ENCODE results near the gene OR2T12. TPM values are rescaled to one million over a fixed set of nuclear protein-coding genes. Genes with fewer than 3 reads are reported as not detected.
"Not testable (repeated sequence)": the region's sequence is repeated elsewhere in the genome, so short reads cannot be mapped to it uniquely, and the experiment has no call there.

Gene OR2T12
- not detected for total RNA-seq

GRCh38 chr1:248303324-248303723 is at the start of gene OR2T12:
OR2T12 (minus strand) TSS chr1:248303424; CDS start chr1:248295578, 7,846 bp downstream.
- no peak within 1 kb of the TSS for H3K4me3 Mint-ChIP-seq
- H3K36me3 Mint-ChIP-seq (ENCODE audit: low read depth), result no peaks in the 10 kb centered on the region
- CTCF ChIA-PET, result no interaction called here
- intact Hi-C loops (cut with micrococcal nuclease), result no loop called here
- H3K9me3 Mint-ChIP-seq, result peaks cover 3% of the 10 kb centered on the region
- H3K4me1 Mint-ChIP-seq (ENCODE audit: low read depth), result no peaks in the 10 kb centered on the region
- DNase-seq, result no peak
- peaks cover 2% of the 10 kb centered on the region for H3K27me3 Mint-ChIP-seq (ENCODE audit: low read depth)
- H3K27ac Mint-ChIP-seq, result no peak within 1 kb of the TSS

- Mint-ChIP-seq H3K27me3 (ENCODE audit: low read depth) (peaks cover 11% of the 10 kb centered on the region), H3K36me3 (ENCODE audit: low read depth) (no peaks in the 10 kb centered on the region), H3K4me1 (ENCODE audit: low read depth) (no peaks in the 10 kb centered on the region), H3K27ac (no peak within 1 kb of the TSS), H3K4me3 (no peak within 1 kb of the TSS), H3K9me3 (no peaks in the 10 kb centered on the region)
- CTCF ChIA-PET, result no interaction called here
- intact Hi-C loops (cut with micrococcal nuclease), result no loop called here
- DNase-seq, result no peak
Observed at GRCh38 chr1:248348475-248348874, 45.3 kb upstream of the OR2T12 start, which contains the start of gene OR14C36. OR14C36 (plus strand) TSS chr1:248348775; CDS start chr1:248348775, 0 bp downstream.

- no peaks in the 10 kb centered on the region for H3K9me3 Mint-ChIP-seq
- intact Hi-C loops (cut with micrococcal nuclease), result no loop called here
- H3K4me3 Mint-ChIP-seq, result no peak overlapping the region
- no peaks in the 10 kb centered on the region for H3K4me1 Mint-ChIP-seq (ENCODE audit: low read depth)
- CTCF ChIA-PET, result no interaction called here
- H3K36me3 Mint-ChIP-seq (ENCODE audit: low read depth), result no peaks in the 10 kb centered on the region
- DNase-seq, result no peak
- H3K27me3 Mint-ChIP-seq (ENCODE audit: low read depth), result peaks cover under 1% of the 10 kb centered on the region
- H3K27ac Mint-ChIP-seq, result no peak overlapping the region
Observed at GRCh38 chr1:248343451-248343850, 40.2 kb upstream of the OR2T12 start.

GRCh38 chr1:248324468-248324867 is 21.2 kb upstream of the OR2T12 start, which contains the start of gene OR2M7:
OR2M7 (minus strand) TSS chr1:248324568; CDS start chr1:248324568, 0 bp downstream.
- H3K9me3 Mint-ChIP-seq, result no peaks in the 10 kb centered on the region
- DNase-seq, result no peak
- intact Hi-C loops (cut with micrococcal nuclease), result no loop called here
- CTCF ChIA-PET, result no interaction called here
- H3K36me3 Mint-ChIP-seq (ENCODE audit: low read depth), result no peaks in the 10 kb centered on the region
- no peak within 1 kb of the TSS for H3K27ac Mint-ChIP-seq
- H3K27me3 Mint-ChIP-seq (ENCODE audit: low read depth), result peaks cover 10% of the 10 kb centered on the region
- no peaks in the 10 kb centered on the region for H3K4me1 Mint-ChIP-seq (ENCODE audit: low read depth)
- H3K4me3 Mint-ChIP-seq, result no peak within 1 kb of the TSS

- CTCF ChIA-PET, result no interaction called here
- H3K4me3 Mint-ChIP-seq, result no peak overlapping the region
- H3K9me3 Mint-ChIP-seq, result peaks cover 14% of the 10 kb centered on the region
- no peak for DNase-seq
- intact Hi-C loops (cut with micrococcal nuclease), result no loop called here
- H3K27me3 Mint-ChIP-seq (ENCODE audit: low read depth), result peaks cover 24% of the 10 kb centered on the region
- peaks cover 6% of the 10 kb centered on the region for H3K36me3 Mint-ChIP-seq (ENCODE audit: low read depth)
- H3K27ac Mint-ChIP-seq, result no peak overlapping the region
- no peaks in the 10 kb centered on the region for H3K4me1 Mint-ChIP-seq (ENCODE audit: low read depth)
Observed at GRCh38 chr1:248316796-248317195, 13.6 kb upstream of the OR2T12 start.

GRCh38 chr1:248306740-248307139 is 3.5 kb upstream of the OR2T12 start:
- H3K4me3 Mint-ChIP-seq; H3K9me3 Mint-ChIP-seq; CTCF ChIA-PET; intact Hi-C loops (cut with micrococcal nuclease); DNase-seq; H3K27ac Mint-ChIP-seq; H3K4me1 Mint-ChIP-seq (ENCODE audit: low read depth); H3K36me3 Mint-ChIP-seq (ENCODE audit: low read depth); H3K27me3 Mint-ChIP-seq (ENCODE audit: low read depth): not testable (repeated sequence)

- H3K27ac Mint-ChIP-seq, result no peak overlapping the region
- intact Hi-C loops (cut with micrococcal nuclease), result no loop called here
- CTCF ChIA-PET, result no interaction called here
- H3K9me3 Mint-ChIP-seq, result no peaks in the 10 kb centered on the region
- H3K27me3 Mint-ChIP-seq (ENCODE audit: low read depth), result peaks cover 2% of the 10 kb centered on the region
- H3K4me1 Mint-ChIP-seq (ENCODE audit: low read depth), result no peaks in the 10 kb centered on the region
- no peak for DNase-seq
- no peaks in the 10 kb centered on the region for H3K36me3 Mint-ChIP-seq (ENCODE audit: low read depth)
- H3K4me3 Mint-ChIP-seq, result no peak overlapping the region
Observed at GRCh38 chr1:248306103-248306502, 2.9 kb upstream of the OR2T12 start.

- DNase-seq; H3K27me3 Mint-ChIP-seq (ENCODE audit: low read depth); H3K9me3 Mint-ChIP-seq; H3K4me3 Mint-ChIP-seq; H3K36me3 Mint-ChIP-seq (ENCODE audit: low read depth); intact Hi-C loops (cut with micrococcal nuclease); H3K27ac Mint-ChIP-seq; CTCF ChIA-PET; H3K4me1 Mint-ChIP-seq (ENCODE audit: low read depth): not testable (repeated sequence)
Observed at GRCh38 chr1:248305672-248306071, 2.4 kb upstream of the OR2T12 start.

GRCh38 chr1:248288391-248288790 is 14.8 kb downstream of the OR2T12 start:
- Mint-ChIP-seq H3K4me3 (no peak overlapping the region), H3K27me3 (ENCODE audit: low read depth) (peaks cover 9% of the 10 kb centered on the region), H3K36me3 (ENCODE audit: low read depth) (no peaks in the 10 kb centered on the region), H3K4me1 (ENCODE audit: low read depth) (no peaks in the 10 kb centered on the region), H3K27ac (no peak overlapping the region), H3K9me3 (no peaks in the 10 kb centered on the region)
- CTCF ChIA-PET, result no interaction called here
- no peak for DNase-seq
- intact Hi-C loops (cut with micrococcal nuclease), result no loop called here

GRCh38 chr1:248277876-248278275 is 25.3 kb downstream of the OR2T12 start, which contains the start of gene OR2T33:
OR2T33 (minus strand) TSS chr1:248277976; CDS start chr1:248273814, 4,162 bp downstream.
- no peak within 1 kb of the TSS for H3K27ac Mint-ChIP-seq
- no peak for DNase-seq
- H3K4me1 Mint-ChIP-seq (ENCODE audit: low read depth), result no peaks in the 10 kb centered on the region
- H3K27me3 Mint-ChIP-seq (ENCODE audit: low read depth), result no peaks in the 10 kb centered on the region
- intact Hi-C loops (cut with micrococcal nuclease), result no loop called here
- CTCF ChIA-PET, result no interaction called here
- H3K4me3 Mint-ChIP-seq, result no peak within 1 kb of the TSS
- H3K9me3 Mint-ChIP-seq, result no peaks in the 10 kb centered on the region
- no peaks in the 10 kb centered on the region for H3K36me3 Mint-ChIP-seq (ENCODE audit: low read depth)

- CTCF ChIA-PET; H3K27ac Mint-ChIP-seq; H3K4me1 Mint-ChIP-seq (ENCODE audit: low read depth); H3K36me3 Mint-ChIP-seq (ENCODE audit: low read depth); H3K9me3 Mint-ChIP-seq; intact Hi-C loops (cut with micrococcal nuclease); H3K27me3 Mint-ChIP-seq (ENCODE audit: low read depth); H3K4me3 Mint-ChIP-seq; DNase-seq: not testable (repeated sequence)
Observed at GRCh38 chr1:248273225-248273624, 30.0 kb downstream of the OR2T12 start.

GRCh38 chr1:248268178-248268577 is 35.0 kb downstream of the OR2T12 start:
- Mint-ChIP-seq H3K36me3 (ENCODE audit: low read depth) (no peaks in the 10 kb centered on the region), H3K27me3 (ENCODE audit: low read depth) (peaks cover 4% of the 10 kb centered on the region), H3K4me3 (no peak overlapping the region), H3K9me3 (peaks cover 2% of the 10 kb centered on the region), H3K4me1 (ENCODE audit: low read depth) (no peaks in the 10 kb centered on the region), H3K27ac (no peak overlapping the region)
- CTCF ChIA-PET, result no interaction called here
- no peak for DNase-seq
- intact Hi-C loops (cut with micrococcal nuclease), result no loop called here

- intact Hi-C loops (cut with micrococcal nuclease); H3K4me1 Mint-ChIP-seq (ENCODE audit: low read depth); CTCF ChIA-PET; DNase-seq; H3K27ac Mint-ChIP-seq; H3K27me3 Mint-ChIP-seq (ENCODE audit: low read depth); H3K4me3 Mint-ChIP-seq; H3K36me3 Mint-ChIP-seq (ENCODE audit: low read depth): not testable (repeated sequence)
- peaks cover 12% of the 10 kb centered on the region for H3K9me3 Mint-ChIP-seq
Observed at GRCh38 chr1:248259309-248259708, 43.9 kb downstream of the OR2T12 start.
